OCI-LY1 (cell line): ENCODE measurements around the gene SLC13A5.

Source experiments
- EZH2 ChIP-seq: fragments of 200-600 bp; sonication (generic), shearing (Covaris generic); IDR thresholded peaks from 2 replicates; pipeline ENCODE4 v1.8.0; 2017; ENCODE audit warnings: borderline replicate concordance, mixed run types, mild to moderate bottlenecking, antibody characterized with exemption, low read length, moderate library complexity, mixed read lengths
- TF ChIP-seq, protein P1 (sequence below): fragments of 200-600 bp; sonication (generic), shearing (Covaris generic); IDR thresholded peaks from 2 replicates; pipeline ENCODE4 v1.5.1; 2017; ENCODE audit warnings: mild to moderate bottlenecking, antibody characterized with exemption, low read length, moderate library complexity, mixed read lengths

DNA sequence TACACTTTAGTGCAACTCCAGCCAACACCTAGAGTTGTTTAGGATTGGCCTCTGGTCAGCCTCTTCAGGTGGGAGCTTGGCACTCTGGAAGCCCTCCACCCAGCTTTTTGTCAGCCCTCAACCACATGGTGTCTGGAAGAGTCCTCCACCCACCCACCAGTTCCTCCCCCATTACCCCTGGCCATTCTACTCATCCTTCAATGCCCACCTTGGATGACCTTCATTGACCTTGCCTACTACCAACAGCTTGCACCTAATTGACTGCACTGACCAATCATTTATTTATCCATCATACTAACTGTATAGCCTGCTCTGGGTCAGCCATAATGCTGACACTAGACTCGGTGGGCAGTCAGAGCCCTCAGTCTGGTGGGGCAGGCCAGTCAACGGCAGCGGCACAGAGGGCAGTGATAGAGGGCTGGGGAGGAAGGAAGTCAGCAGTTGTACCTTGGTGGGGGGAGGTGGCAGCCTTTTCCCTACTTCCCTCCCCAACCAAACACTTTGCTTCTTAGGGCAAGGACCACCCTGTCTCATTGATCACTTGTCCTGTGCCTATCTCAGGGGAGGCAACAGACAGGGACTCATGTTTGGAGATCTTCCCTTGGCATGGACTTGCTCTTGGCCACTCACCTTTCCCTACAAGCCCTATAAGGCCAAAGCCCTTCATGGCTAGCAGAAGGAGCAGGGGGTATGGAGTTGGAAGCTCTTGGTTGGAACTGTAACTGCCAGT, 29.3 kb downstream of the SLC13A5 start:
- TF ChIP-seq, protein P1, sequence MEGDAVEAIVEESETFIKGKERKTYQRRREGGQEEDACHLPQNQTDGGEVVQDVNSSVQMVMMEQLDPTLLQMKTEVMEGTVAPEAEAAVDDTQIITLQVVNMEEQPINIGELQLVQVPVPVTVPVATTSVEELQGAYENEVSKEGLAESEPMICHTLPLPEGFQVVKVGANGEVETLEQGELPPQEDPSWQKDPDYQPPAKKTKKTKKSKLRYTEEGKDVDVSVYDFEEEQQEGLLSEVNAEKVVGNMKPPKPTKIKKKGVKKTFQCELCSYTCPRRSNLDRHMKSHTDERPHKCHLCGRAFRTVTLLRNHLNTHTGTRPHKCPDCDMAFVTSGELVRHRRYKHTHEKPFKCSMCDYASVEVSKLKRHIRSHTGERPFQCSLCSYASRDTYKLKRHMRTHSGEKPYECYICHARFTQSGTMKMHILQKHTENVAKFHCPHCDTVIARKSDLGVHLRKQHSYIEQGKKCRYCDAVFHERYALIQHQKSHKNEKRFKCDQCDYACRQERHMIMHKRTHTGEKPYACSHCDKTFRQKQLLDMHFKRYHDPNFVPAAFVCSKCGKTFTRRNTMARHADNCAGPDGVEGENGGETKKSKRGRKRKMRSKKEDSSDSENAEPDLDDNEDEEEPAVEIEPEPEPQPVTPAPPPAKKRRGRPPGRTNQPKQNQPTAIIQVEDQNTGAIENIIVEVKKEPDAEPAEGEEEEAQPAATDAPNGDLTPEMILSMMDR, result no peak
- no peak for TF ChIP-seq EZH2
